GM18498 (cell line): ENCODE measurements around the gene CLEC18C.
"Not testable (repeated sequence)": the region's sequence is repeated elsewhere in the genome, so short reads cannot be mapped to it uniquely, and the experiment has no call there.

Experiments used
- ATAC-seq: cut with Tn5 transposase; IDR thresholded peaks from one replicate; pipeline ENCODE4 v1.9.1; 2021; ENCODE audit warnings: mild to moderate bottlenecking, moderate library complexity; ENCODE audit not compliant: unreplicated experiment

The CLEC18C gene

DNA sequence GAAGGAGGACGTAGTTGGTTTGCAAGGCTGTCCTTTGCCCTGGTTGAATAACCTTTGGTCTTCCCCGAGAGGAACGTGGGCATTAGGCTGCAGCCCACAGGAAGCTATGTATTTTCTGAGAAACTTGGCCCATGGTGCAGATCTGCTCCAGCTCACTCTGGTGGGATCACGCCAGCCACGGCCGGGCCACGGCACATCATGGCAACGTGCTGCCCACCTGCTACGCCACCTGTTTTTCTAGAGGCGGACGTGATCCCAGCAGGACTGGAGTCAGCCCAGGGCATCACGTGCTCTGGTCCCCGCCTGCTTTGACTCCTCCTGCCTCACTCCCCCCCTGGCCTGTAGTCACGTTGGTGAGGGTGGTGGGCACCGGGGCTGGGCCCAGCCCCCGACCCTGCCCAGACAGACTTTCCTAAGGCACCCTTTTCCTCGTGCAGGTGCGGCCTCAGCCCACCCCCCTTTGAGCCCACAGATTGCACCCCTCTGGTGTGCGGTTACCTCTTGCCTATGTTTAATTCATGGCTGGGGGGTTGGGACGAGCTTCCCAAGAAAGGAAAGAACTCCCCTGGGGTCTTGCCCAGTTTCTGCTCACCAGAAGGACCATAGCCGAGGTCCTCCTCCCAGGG is at the start of gene CLEC18C:
TSS of gene CLEC18C (plus strand) at position 576 of the 626 bp plus-strand sequence. CDS start 492 bp downstream, outside the sequence.
- not testable (repeated sequence) for ATAC-seq

- not testable (repeated sequence) for ATAC-seq
Measured at GRCh38 chr16:70123822-70124221, 49.8 kb upstream of the CLEC18C start.

- not testable (repeated sequence) for ATAC-seq
Measured at GRCh38 chr16:70126226-70126625, 47.4 kb upstream of the CLEC18C start.

DNA sequence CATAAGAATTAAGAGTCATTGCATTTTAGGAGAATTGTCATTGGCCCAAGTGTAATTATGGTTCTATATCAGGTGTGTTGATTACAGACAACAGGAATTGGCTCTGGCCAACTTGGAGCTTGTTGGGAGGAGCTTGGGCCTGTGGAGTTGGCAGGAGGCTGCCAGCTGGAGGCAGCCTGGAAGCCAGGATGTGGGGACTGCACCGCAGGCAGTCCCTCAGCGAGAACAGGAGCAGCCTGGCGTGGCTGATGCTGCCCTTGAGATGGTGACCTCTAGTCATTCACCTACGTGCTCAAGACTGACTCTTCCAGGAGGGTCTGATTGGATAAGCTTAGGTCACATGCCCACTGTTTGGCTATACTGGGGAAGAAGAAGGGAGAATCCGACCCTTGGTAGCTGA is 45.9 kb upstream of the CLEC18C start:
- not testable (repeated sequence) for ATAC-seq

- not testable (repeated sequence) for ATAC-seq
Measured at GRCh38 chr16:70128844-70129243, 44.7 kb upstream of the CLEC18C start.

DNA sequence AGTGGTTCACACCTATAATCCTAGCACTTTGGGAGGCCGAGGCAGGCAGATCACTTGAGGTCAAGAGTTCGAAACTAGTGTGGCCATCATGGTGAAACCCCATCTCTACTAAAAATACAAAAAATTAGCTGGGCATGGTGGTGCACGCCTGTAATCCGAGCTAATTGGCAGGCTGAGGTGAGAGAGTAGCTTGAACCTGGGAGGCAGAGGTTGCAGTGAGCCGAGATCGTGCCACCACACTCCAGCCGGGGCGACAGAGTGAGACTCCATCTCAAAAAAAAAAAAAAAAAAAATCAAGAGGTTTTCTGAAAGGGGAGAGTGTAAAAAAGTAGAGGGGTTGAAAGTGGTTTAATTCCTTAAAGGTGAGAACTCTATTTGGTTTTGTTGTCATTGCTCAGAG is 37.8 kb upstream of the CLEC18C start:
- ATAC-seq, result not testable (repeated sequence)

DNA sequence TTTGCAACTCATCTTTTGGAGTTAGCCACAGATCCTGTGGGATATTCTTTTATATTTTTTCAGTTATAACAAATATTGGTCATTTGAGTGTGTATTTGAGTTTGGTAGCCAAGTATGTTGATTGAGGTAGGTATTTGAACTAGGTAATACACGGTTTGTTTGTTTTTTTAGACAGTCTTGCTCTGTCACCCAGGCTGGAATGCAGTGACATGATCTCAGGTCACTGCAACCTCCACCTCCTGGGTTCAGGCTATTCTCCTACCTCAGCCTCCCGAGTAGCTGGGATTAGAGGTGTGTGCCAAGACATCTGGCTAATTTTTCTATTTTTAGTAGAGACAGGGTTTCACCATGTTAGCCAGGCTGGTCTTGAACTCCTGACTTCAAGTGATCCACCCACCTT is 37.0 kb upstream of the CLEC18C start:
- ATAC-seq, result not testable (repeated sequence)

DNA sequence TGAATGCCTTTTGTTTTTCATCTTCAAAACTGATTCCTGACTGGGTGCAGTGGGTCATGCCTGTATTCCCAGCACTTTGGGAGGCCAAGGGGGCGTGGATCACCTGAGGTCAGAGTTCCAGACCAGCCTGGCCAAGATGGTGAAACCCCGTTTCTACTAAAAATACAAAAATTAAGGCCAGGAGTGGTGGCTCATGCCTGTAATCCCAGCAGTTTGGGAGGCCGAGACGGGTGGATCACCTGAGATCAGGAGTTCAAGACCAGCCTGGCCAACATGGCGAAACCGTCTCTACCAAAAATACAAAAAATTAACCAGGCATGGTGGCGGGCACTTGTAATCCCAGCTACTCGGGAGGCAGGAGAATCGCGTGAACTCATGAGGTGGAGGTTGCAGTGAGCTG is 30.8 kb upstream of the CLEC18C start:
- ATAC-seq, result not testable (repeated sequence)

DNA sequence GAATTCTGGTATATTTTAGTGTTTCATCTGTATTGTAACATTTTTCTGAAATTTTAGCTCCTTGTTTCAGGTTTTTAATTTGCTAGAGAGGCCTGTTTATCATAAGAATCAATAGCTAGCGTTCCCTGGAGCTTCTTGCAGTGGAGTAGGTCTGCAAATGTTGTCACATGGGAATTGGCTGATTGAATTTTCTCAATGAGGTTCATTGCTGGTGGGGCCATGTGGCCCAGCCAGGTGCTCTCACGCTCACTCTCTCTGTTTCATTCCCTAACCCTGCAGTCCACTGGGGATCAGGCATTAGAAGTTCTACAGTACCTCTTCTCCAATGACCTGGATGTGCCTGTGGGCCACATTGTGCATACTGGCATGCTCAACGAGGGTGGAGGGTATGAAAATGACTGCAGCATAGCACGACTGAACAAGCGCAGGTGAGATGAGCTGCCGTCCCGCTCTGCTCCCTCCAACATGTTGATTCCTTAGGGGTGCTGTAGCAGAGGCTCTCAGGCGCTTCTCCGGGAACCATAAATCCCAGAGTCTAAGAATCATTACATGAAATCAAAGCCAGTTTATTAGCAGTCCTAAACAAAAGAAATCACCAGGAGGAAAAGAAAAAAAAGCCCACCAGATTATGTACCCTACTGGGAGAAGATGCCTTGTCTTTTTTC is 30.2 kb upstream of the CLEC18C start:
- ATAC-seq, result not testable (repeated sequence)

DNA sequence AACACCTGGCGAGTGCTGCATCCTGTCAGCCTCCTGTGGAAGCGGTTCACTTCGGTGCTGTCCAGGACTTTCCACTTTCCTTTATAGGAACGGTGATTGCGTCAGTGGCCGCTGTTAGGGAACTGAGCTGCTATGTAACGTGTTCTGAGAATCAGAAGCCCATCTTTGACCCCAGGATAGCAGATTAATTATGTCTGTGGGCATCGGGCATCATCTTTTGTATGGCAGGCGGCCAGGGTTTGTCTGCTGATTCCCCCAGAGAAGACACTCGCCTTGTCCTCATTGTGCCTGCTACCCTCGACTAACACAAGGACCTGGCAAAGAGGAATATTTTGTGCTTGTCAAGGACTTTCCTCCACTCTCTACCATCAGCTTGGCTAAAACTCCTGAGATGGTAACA is 25.7 kb upstream of the CLEC18C start:
- ATAC-seq, result not testable (repeated sequence)

GRCh38 chr16:70148453-70148852 is 25.1 kb upstream of the CLEC18C start:
- not testable (repeated sequence) for ATAC-seq

- ATAC-seq, result not testable (repeated sequence)
Measured at GRCh38 chr16:70149296-70149695, 24.3 kb upstream of the CLEC18C start.

- no peak for ATAC-seq
Measured at GRCh38 chr16:70151391-70151790, 22.2 kb upstream of the CLEC18C start.

DNA sequence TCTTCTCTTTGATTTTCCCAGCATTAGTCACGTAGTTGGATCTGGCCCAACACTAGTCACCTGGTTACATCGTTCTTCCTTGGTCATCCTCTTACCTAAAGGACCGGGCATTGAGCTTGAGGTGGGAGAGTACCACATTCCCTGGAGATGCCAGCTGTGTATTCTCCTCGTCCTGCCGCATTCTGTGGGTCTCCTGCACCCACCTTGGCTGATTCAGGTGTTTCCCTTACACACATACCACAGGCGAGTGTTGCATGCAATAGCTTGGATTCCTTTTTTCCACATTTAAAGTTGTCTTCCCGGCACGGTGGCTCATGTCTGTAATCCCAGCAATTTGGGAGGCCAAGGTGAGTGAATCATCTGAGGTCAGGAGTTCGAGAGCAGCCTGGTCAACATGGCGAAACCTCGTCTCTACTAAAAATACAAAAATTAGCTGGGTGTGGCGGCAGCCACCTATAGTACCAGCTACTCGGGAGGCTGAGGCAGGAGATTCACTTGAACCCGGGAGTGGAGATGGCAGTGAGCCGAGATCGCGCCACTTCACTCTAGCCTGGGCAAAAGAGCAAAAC is 21.6 kb upstream of the CLEC18C start:
- ATAC-seq, result no peak

DNA sequence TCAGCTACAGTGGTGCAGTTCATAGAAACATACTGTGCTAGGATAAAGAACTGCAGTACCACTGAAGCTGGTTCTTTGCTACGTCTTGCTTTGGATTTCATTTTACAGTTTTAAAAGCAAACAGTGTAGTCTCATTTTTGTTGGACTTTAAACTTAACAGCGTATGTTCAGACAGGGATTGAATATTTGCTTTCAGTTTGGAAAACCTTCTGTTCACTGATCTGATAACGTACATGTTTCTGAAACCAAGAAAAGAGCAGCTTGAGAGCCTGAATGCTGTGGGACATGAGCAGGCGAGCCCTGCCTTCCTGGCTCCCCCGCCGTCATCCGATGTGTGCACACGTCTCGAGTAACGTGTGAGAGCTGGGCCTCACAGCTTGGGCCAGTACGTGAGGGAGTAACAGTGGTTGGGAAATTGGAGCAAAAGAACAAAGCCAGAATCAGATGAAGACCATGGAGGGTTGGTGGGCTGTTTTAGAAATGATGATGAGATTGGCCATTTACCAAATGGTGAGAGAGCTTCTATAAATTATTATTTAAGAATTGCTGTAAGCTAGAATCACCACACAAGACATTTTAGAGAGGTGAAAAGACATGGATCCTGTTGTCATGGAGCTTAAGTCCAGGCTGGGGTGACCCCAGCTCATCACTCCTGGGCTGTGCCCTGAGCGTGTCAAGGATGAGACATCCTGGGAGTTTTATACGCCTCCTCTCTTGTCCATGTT is 20.8 kb upstream of the CLEC18C start:
- no peak for ATAC-seq

- not testable (repeated sequence) for ATAC-seq
Measured at GRCh38 chr16:70154736-70155135, 18.9 kb upstream of the CLEC18C start.

DNA sequence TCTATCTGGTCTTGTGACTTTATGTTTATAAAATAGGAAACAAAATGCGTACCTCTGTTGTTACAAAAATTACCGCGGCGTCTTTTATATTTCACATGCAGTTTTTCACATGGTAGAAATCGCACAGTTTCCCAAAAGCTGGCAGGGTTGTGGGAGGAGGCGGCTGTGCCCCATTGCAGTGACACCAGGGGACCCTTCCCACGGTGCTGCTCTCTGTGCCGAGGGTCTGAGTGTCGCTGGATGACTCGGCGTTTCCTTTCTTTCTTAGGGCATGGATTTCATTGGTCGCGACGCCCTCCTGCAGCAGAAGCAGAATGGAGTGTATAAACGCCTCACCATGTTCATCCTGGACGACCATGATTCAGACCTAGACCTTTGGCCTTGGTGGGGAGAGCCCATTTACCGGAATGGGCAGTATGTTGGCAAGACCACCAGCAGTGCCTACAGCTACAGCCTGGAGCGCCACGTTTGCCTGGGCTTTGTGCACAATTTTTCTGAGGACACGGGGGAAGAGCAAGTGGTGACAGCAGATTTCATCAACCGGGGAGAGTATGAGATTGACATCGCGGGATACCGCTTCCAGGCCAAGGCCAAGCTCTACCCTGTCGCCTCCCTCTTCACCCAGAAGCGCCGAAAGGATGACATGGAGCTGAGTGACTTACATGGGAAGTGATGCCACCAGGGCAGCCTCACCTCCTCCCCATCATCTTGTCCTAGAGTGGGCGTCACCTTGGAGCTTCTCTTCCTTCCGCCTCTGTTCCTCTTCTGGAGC is 17.2 kb upstream of the CLEC18C start:
- no peak for ATAC-seq

- no peak for ATAC-seq
Measured at GRCh38 chr16:70157105-70157476, 16.5 kb upstream of the CLEC18C start.

DNA sequence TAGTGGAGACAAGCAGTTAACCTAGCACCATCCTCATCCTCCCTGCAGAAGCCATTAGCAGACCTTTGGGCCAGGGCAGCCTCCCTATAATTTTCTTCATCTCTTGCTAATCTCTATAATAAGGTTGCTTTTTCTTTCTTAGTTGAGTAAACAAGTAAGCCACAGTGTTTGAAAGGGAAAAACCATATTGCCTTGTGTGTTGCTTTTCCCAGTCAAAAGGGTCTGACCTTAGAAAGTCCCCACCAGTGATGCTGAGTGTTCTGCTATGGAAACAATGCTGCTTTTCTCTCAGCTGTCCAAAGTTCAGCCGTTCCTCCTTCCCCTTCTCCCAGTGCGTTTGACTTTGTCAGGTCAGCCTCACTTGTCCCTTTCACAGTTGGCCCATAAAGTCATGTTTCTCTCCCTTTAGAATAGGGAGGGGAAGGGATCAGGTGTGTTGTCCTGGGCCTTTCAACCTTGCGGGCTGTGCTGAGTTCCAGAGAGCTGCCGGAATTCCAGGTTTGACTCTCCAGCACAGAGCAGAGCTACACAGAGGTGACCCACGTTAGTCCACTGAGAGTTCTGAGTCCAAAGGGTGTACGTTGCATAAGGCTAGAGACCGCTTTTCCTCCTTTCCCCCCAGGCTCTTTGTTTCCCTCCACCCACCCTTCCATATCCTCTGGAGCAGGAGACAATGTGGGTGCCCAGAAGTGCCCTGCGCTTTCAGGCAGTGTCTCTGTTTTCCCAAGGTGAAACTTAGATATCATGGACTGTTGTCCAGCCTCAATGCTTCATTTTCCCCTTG is 15.9 kb upstream of the CLEC18C start:
- no peak for ATAC-seq
